Measurements from ENCODE around the gene CDKN2AIPNL. TPM values are rescaled to one million over a fixed set of nuclear protein-coding genes. Genes with fewer than 3 reads are reported as not detected.
A peak's percentile ranks its signal among the peaks of the same experiment; 100 is the strongest.

Gene CDKN2AIPNL
- total and polyA plus RNA-seq, 12 donors, result 14.1 to 63.7 (median 29.3) TPM

GRCh38 chr5:134370871-134371833 is 40.5 kb downstream of the CDKN2AIPNL start, which contains the start of gene UBE2B:
UBE2B (plus strand) TSS chr5:134371569; CDS start chr5:134371596, 27 bp downstream.
- DNase-seq, result peak; percentile 98 to 100 (median 99)
- Histone ChIP-seq H3K27me3 (no peaks in the 10 kb centered on the region), H3K9me3 (replicated peaks in 1 of 3) (no peaks in the 10 kb centered on the region), H3K27ac (peak within 1 kb of the TSS; percentile 91 to 99 (median 98)), H3K4me1 (replicated peaks in 1 of 2) (peaks cover 12 to 43% of the 10 kb centered on the region in 2 donors), H3K4me3 (peak within 1 kb of the TSS; percentile 62 to 95 (median 69)), H3K36me3 (replicated peaks in 1 of 2) (peaks cover 0 to 11% of the 10 kb centered on the region in 2 donors)
- TF ChIP-seq CTCF (IDR thresholded peaks at IDR 0.05) (peak in 1 of 6 experiments; percentile 13), POLR2A (IDR thresholded peaks at IDR 0.05) (peak; percentile 53 to 81)
- intact Hi-C loops (cut with DNase I), result loop anchor here in 1 of 2 donors (5.0 to 10.0 kb wide), 2 partner anchors 156 to 214 kb away; partner anchors contain the start of gene JADE2
- 0 to 1% (median 1%) methylated on average over 20 to 74 of the region's 74 CpGs for WGBS, 4 donors

- no peak for TF ChIP-seq CTCF (IDR thresholded peaks at IDR 0.05)
- no peak for TF ChIP-seq POLR2A (IDR thresholded peaks at IDR 0.05)
- 20 to 27% (median 23%) methylated on average over 5 of the region's 5 CpGs for WGBS, 4 donors
- peaks cover 0 to 11% of the 10 kb centered on the region in 2 donors for H3K36me3 ChIP-seq (replicated peaks in 1 of 2)
- peaks cover 12 to 46% of the 10 kb centered on the region in 2 donors for H3K4me1 ChIP-seq (replicated peaks in 1 of 2)
- peak in 1 of 7 donors; percentile 16 for DNase-seq
- no peaks in the 10 kb centered on the region for H3K27me3 ChIP-seq
- H3K9me3 ChIP-seq (replicated peaks in 1 of 3), result no peaks in the 10 kb centered on the region
- peak overlapping the region; percentile 48 to 99 (median 97) for H3K27ac ChIP-seq
- intact Hi-C loops (cut with DNase I), result loop anchor here in 1 of 2 donors (5.0 to 10.0 kb wide), 2 partner anchors 157 to 214 kb away; partner anchors contain the start of gene JADE2
- peak overlapping the region in 2 of 4 donors; percentile 63 to 75 for H3K4me3 ChIP-seq
These were observed 41.3 kb downstream of the CDKN2AIPNL start for GRCh38 chr5:134370311-134370870.

- no peak for DNase-seq
- intact Hi-C loops (cut with DNase I), result loop anchor here in 1 of 2 donors (10.0 kb wide), 1 partner anchor 61 kb away; no protein-coding TSS in a partner anchor
These were observed 46.1 kb downstream of the CDKN2AIPNL start for GRCh38 chr5:134365604-134366003.

More at GRCh38 chr5:134365604-134366003, 46.1 kb downstream of the CDKN2AIPNL start:
- no peak overlapping the region for H3K27ac ChIP-seq
- H3K36me3 ChIP-seq (replicated peaks in 1 of 2), result no peaks in the 10 kb centered on the region
- H3K4me3 ChIP-seq, result no peak overlapping the region
- 94 to 98% (median 97%) methylated on average over 1 of the region's 1 CpG for WGBS, 4 donors
- peaks cover 7 to 23% of the 10 kb centered on the region in 2 donors for H3K4me1 ChIP-seq (replicated peaks in 1 of 2)
- H3K9me3 ChIP-seq (replicated peaks in 1 of 3), result no peaks in the 10 kb centered on the region
- TF ChIP-seq POLR2A (IDR thresholded peaks at IDR 0.05) (no peak), CTCF (IDR thresholded peaks at IDR 0.05) (no peak)
- H3K27me3 ChIP-seq, result no peaks in the 10 kb centered on the region
